NCI-H1105 treated with DMSO at 0.1 percent for 48 hours (cell line): ENCODE measurements around the gene ZBTB7B.
A peak's percentile ranks its signal among the peaks of the same experiment; 100 is the strongest.

ENCODE experiments used
- DNase-seq: peaks from one replicate; lab custom pipeline; 2025; lab: John Stamatoyannopoulos, UW

The ZBTB7B gene

GRCh38 chr1:155060736-155061135 is 58.1 kb downstream of the ZBTB7B start:
- DNase-seq = no peak

- DNase-seq = peak; percentile 92
These were observed 59.0 kb downstream of the ZBTB7B start for GRCh38 chr1:155061381-155062150.

- DNase-seq = peak; percentile 11
These were observed 59.6 kb downstream of the ZBTB7B start for GRCh38 chr1:155062151-155062686.

GRCh38 chr1:155062702-155063411 is 60.3 kb downstream of the ZBTB7B start:
- peak; percentile 64 for DNase-seq

- peak; percentile 84 for DNase-seq
These were observed 61.0 kb downstream of the ZBTB7B start, which contains the start of gene EFNA4 for GRCh38 chr1:155063550-155064110. TSS of gene EFNA4 (plus strand) at chr1:155063740. CDS start at chr1:155063824, 84 bp downstream.

GRCh38 chr1:155064111-155064831 is 61.7 kb downstream of the ZBTB7B start:
- DNase-seq = peak; percentile 53

GRCh38 chr1:155064832-155065429 is 62.3 kb downstream of the ZBTB7B start:
- DNase-seq = no peak

GRCh38 chr1:155066777-155067176 is 64.2 kb downstream of the ZBTB7B start:
- DNase-seq = no peak
